Neuron (in vitro differentiated cells): ENCODE results near the gene GLCE.
"Not testable (repeated sequence)": the region's sequence is repeated elsewhere in the genome, so short reads cannot be mapped to it uniquely, and the experiment has no call there.

Source experiments
- H2AFZ ChIP-seq: one replicate; pipeline ENCODE4 v1.6.1; 2013; ENCODE audit warnings: low read depth, mild to moderate bottlenecking, inconsistent platforms, low read length, moderate library complexity
- H3K27me3 ChIP-seq: one replicate; pipeline ENCODE4 v1.6.1; 2013; ENCODE audit warnings: low read length; ENCODE audit not compliant: insufficient read depth
- H3K36me3 ChIP-seq: one replicate; pipeline ENCODE4 v1.6.1; 2013; ENCODE audit warnings: low read length; ENCODE audit not compliant: insufficient read depth
- H3K4me1 ChIP-seq: one replicate; pipeline ENCODE4 v1.6.1; 2013; ENCODE audit warnings: low read length; ENCODE audit not compliant: insufficient read depth
- H3K4me3 ChIP-seq: 2 replicates; pipeline ENCODE4 v1.5.1; 2013; ENCODE audit warnings: mild to moderate bottlenecking, low read length, moderate library complexity
- H3K9me3 ChIP-seq: one replicate; pipeline ENCODE4 v1.6.1; 2013; ENCODE audit warnings: low read length

Gene GLCE

DNA sequence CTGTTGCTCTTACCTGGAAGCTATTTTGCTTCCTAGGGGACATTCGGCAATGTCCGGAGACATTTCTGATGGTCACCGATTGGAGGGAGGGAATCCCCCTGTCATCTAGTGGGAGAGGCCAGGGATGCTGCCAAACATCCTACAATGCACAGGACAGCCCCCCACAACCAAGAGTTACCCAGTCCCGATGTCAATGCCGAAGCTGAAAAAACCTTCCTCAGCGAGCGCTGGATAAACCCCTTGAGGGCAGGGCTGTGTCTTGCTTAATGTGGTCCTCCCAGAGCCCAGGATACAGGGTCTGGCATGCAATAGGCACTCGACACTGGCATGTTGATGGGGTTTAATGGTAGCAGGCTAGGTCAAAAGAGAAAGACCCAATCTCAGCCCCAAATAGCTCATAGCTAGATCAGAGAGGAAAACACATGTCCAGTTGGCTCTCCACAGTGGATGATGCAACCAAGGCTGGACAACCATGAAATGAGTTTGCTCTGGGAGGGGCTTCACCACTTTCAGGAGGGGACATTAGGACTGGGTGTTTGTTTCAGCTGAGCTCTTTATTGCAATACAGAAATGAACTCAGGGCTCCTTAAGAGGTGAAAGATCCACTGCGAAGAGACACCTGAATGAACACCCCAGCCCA is 121.8 kb downstream of the GLCE start:
- Histone ChIP-seq H2AFZ (no peak overlapping the region), H3K9me3 (no peaks in the 10 kb centered on the region), H3K4me1 (peaks cover 2% of the 10 kb centered on the region), H3K27me3 (peaks cover 2% of the 10 kb centered on the region), H3K4me3 (no peak overlapping the region), H3K36me3 (no peaks in the 10 kb centered on the region)

GRCh38 chr15:69285834-69286233 is 125.4 kb downstream of the GLCE start:
- H2AFZ ChIP-seq = no peak overlapping the region
- peaks cover 2% of the 10 kb centered on the region for H3K4me1 ChIP-seq
- no peaks in the 10 kb centered on the region for H3K36me3 ChIP-seq

DNA sequence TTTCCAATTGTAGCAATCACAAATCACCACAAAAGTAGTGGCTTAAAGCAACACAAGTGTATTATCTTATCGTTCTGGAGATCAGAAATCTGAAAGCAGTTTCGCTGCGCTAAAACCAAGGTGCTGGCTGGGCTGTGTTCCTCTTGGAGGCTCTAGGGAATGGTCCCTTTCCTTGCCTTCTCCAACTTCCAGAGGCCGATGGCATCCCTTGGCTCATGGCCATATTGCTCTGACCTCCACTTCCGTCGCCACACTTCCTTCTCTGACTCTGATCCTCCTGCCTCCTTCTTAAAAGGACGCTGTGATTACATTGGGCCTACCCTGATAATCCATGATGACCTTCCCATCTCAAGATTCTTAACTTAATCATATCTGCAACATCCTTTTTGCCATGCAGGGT is 127.6 kb downstream of the GLCE start:
- H3K9me3 ChIP-seq = no peaks in the 10 kb centered on the region
- H3K27me3 ChIP-seq = peaks cover 13% of the 10 kb centered on the region
- H3K4me3 ChIP-seq = no peak overlapping the region
- H3K36me3 ChIP-seq = no peaks in the 10 kb centered on the region
- peaks cover 2% of the 10 kb centered on the region for H3K4me1 ChIP-seq
- no peak overlapping the region for H2AFZ ChIP-seq

More at GRCh38 chr15:69285834-69286233, 125.4 kb downstream of the GLCE start:
- no peak overlapping the region for H3K4me3 ChIP-seq
- H3K9me3 ChIP-seq = no peaks in the 10 kb centered on the region
- peaks cover 6% of the 10 kb centered on the region for H3K27me3 ChIP-seq

DNA sequence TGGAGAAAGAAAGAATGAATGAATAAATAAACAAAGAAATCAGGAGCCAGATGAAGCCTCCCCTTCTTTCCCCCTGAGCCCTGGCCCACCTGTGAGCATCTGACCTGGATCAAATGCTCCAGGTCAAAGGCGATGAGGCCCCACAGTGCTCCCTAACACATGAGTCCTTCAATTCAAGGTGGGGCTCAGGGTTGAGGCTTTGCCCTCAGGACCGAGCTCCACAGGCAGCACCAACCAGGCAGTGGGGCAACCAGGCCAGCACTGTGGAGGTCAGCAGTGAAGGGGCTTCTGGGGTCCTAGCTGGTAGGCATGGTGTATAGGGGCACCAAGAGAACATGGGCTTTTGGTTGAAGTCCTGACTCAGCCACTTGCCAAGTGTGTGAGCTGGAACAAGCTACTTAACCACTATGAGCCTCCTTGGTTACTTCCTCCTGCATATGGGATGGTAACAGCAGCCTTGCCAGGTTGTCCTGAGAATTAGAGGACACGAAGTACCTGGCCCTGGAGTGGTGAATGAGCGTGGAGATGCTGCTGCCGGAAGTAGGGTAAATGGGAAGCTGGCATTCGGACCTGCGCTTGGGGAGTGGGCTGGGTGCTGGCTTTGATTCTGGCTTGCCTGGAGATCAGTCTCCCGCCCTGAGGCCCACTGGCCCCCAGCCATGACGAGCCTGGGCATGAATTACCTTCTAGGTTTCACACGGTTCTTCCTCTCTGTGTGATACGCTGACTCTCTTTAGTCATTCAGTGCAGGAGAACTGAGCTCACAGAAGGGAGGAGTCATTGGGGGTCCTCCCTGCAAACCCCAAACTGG is 128.3 kb downstream of the GLCE start:
- no peaks in the 10 kb centered on the region for H3K9me3 ChIP-seq
- H3K4me3 ChIP-seq = no peak overlapping the region
- H3K36me3 ChIP-seq = no peaks in the 10 kb centered on the region
- H2AFZ ChIP-seq = no peak overlapping the region
- H3K4me1 ChIP-seq = peaks cover 2% of the 10 kb centered on the region
- peaks cover 20% of the 10 kb centered on the region for H3K27me3 ChIP-seq

DNA sequence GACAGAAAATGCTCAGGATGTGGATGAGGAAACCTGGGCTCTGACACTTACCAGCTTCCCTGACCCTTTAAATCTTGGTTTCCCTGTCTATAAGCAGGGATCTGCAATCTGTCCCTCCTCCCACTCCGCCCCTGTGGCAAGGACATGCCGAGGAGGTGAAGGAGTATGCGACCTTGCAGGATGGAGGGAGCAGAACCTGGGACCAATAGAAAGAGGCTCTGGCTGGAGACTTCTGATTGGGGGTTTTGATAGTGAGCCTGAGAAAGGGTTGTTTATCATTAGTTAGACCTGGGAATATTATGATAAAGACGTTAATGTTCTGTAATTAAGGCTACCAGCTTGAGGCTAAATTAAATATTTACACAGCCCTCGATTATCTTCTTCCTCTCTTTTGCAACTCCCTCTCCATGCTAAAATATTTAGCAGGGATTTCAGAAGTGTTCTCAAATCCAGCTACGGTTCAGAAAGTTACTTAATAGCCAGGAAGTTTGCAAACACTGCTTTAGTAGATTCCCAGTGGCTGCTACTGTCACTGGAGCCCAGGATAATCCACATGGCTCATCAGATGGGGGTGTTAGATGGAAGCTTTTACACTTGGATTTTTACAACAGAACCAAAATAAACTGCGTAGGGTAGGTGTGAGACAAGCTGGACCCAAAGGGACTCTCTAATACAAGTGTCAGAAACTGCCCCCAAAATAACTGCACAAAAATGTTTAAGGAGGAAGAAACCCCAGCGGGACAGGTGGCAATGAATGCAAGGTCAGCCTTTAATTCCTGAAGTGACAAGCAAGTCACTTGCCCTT is 129.1 kb downstream of the GLCE start:
- Histone ChIP-seq H3K4me1 (no peaks in the 10 kb centered on the region), H3K4me3 (no peak overlapping the region), H3K36me3 (no peaks in the 10 kb centered on the region), H2AFZ (no peak overlapping the region), H3K27me3 (peaks cover 27% of the 10 kb centered on the region), H3K9me3 (no peaks in the 10 kb centered on the region)

- H3K9me3 ChIP-seq = no peaks in the 10 kb centered on the region
- H3K4me3 ChIP-seq = no peak overlapping the region
- H3K36me3 ChIP-seq = no peaks in the 10 kb centered on the region
- H3K4me1 ChIP-seq = no peaks in the 10 kb centered on the region
- H3K27me3 ChIP-seq = peaks cover 37% of the 10 kb centered on the region
- no peak overlapping the region for H2AFZ ChIP-seq
Observed at GRCh38 chr15:69290346-69291164, 130.1 kb downstream of the GLCE start.

DNA sequence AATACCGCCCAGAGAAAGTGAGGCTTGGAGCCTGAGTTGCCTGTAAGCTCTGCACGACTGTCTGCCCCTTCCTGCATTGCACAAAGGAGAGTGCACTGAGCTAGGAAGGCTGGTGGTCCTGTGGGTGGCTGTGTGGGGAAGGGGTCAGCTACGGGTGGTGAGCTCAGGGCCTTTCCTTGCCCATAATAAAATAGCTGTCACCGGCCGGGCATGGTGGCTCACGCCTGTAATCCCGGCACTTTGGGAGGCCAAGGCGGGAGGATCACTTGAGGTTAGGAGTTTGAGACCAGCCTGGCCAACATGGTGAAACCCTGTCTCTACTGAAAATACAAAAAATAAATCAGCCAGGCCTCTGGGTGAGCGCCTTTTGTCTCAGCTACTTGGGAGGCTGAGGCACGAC is 131.2 kb downstream of the GLCE start:
- peaks cover 47% of the 10 kb centered on the region for H3K27me3 ChIP-seq
- not testable (repeated sequence) for H3K9me3 ChIP-seq, H3K4me3 ChIP-seq, H3K36me3 ChIP-seq, H2AFZ ChIP-seq, H3K4me1 ChIP-seq

DNA sequence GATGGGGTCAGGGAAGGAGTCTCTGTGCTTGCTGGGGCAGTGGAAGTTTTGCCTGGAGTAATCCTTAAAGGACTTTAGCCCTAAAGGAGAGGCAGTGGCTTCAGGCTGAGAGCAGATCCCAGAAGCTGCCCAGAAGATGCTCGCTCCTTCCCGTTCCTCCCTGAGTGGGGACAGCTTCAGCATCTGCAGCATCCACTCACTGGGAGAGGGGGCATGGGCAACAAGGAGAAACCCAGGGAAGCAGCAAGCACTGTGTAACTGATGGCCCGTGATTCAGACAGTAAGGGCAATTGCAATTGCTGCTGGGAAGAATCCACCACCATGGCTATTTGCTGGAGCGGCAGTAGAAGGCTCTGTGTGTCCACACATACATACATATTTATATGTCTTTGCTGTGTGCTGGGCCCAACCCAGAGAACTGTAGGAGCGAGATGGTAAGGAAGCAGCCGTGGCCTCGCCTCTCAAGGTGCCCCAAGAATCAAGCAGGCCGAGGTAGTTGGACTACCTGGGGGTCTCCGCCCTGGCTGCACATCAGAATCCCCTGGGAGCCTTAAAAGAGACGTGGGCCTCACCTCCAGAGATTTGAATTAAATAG is 132.5 kb downstream of the GLCE start:
- H3K27me3 ChIP-seq = peaks cover 54% of the 10 kb centered on the region
- H3K36me3 ChIP-seq = no peaks in the 10 kb centered on the region
- H3K9me3 ChIP-seq = no peaks in the 10 kb centered on the region
- H3K4me3 ChIP-seq = no peak overlapping the region
- H2AFZ ChIP-seq = no peak overlapping the region
- no peaks in the 10 kb centered on the region for H3K4me1 ChIP-seq

- H3K4me1 ChIP-seq = peaks cover under 1% of the 10 kb centered on the region
- no peaks in the 10 kb centered on the region for H3K9me3 ChIP-seq
- peaks cover 64% of the 10 kb centered on the region for H3K27me3 ChIP-seq
- H3K4me3 ChIP-seq = no peak overlapping the region
- no peak overlapping the region for H2AFZ ChIP-seq
- H3K36me3 ChIP-seq = no peaks in the 10 kb centered on the region
Observed at GRCh38 chr15:69293741-69294615, 133.5 kb downstream of the GLCE start.

GRCh38 chr15:69296606-69297005 is 136.2 kb downstream of the GLCE start:
- Histone ChIP-seq H3K27me3 (peaks cover 84% of the 10 kb centered on the region), H2AFZ (no peak overlapping the region), H3K4me3 (no peak overlapping the region), H3K36me3 (no peaks in the 10 kb centered on the region), H3K9me3 (no peaks in the 10 kb centered on the region), H3K4me1 (peaks cover 2% of the 10 kb centered on the region)

DNA sequence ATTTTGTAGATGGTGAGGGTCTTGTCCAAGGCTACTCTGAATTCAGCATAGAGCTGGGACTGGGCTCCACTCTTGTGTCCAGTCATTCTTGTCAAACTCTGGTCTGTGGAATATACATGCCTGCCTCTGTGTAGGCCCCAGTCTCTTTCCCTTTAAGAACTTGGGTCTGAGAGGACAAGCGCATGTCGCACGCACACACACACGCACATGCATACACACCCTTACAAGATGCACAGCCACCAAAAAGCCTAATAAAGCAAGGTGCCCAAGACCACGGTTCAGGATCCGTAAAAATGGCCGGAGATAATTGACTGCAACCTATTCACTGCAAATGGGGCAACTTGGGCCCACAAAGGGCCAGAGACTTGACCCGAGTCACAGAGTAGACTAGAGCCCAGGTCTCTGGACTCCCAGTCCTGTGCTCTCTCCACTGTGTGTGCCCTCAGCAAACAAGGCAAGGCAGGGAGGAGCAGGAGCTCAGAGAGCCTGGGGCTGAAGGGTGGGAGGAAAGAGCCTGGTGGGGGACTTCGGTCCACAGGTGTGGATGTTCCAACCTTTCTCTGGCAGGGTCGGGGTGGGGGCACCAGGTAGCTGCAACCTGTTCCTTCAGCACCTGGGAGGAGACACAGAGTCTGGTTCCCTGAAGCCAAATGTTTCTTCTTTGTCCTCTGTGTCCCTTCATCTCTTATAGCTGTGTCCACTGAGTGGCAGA is 137.4 kb downstream of the GLCE start:
- Histone ChIP-seq H3K36me3 (no peaks in the 10 kb centered on the region), H2AFZ (no peak overlapping the region), H3K27me3 (peaks cover 82% of the 10 kb centered on the region), H3K4me3 (no peak overlapping the region), H3K9me3 (no peaks in the 10 kb centered on the region), H3K4me1 (peaks cover 2% of the 10 kb centered on the region)
